Prostate gland (tissue), 2 donors: ENCODE results near the gene UPF3A. TPM values are rescaled to one million over a fixed set of nuclear protein-coding genes. Genes with fewer than 3 reads are reported as not detected.

Source experiments
- DNase-seq: peaks from one replicate; pipeline ENCODE4 v3.0.0-alpha.2; 2019; ENCODE audit warnings: low spot score
- H3K27ac ChIP-seq, 2 donors: fragments of 200-600 bp; sonication (generic); 2 replicates each; pipeline ENCODE4 v1.5.1; 2017 to 2019
- H3K27me3 ChIP-seq: fragments of 200-600 bp; sonication (generic); replicated peaks from 2 replicates; pipeline ENCODE4 v1.5.1; 2019; ENCODE audit not compliant: insufficient read depth
- H3K36me3 ChIP-seq, 2 donors: fragments of 200-600 bp; sonication (generic); 1 replicate in 1 of 2; 2 replicates in 1 of 2; pipeline versions ENCODE4 v1.5.1 to v1.8.1; 2017 to 2019
- H3K4me1 ChIP-seq: fragments of 200-600 bp; sonication (generic); replicated peaks from 2 replicates; pipeline ENCODE4 v1.5.1; 2019
- H3K4me3 ChIP-seq, 2 donors: fragments of 200-600 bp; sonication (generic); 2 replicates each; pipeline ENCODE4 v1.5.1; 2017 to 2019
- H3K9me3 ChIP-seq: fragments of 200-600 bp; sonication (generic); 2 replicates; pipeline ENCODE4 v1.5.1; 2017
- CTCF ChIP-seq, 4 experiments: fragments of 200-600 bp in 2 of 4; fragments of 450-650 bp in 2 of 4; sonication (generic) in 2 of 4; IDR thresholded peaks; 1 replicate in 3 of 4; 2 replicates in 1 of 4; pipeline ENCODE4 v1.5.1; 2016 to 2019; ENCODE audit warnings: antibody characterized with exemption in 4 of 4, mild to moderate bottlenecking in 2 of 4, moderate library complexity in 2 of 4
- POLR2A ChIP-seq: fragments of 450-650 bp; IDR thresholded peaks from one replicate; pipeline ENCODE4 v1.6.1; 2016; ENCODE audit warnings: antibody characterized with exemption, mild to moderate bottlenecking
- POLR2AphosphoS5 ChIP-seq: sonication (generic); formaldehyde crosslinking; IDR thresholded peaks from one replicate; pipeline ENCODE4 v1.6.1; 2017; ENCODE audit warnings: antibody characterized with exemption
- WGBS: methylation state at CpG from one replicate; pipeline ENCODE4 v1.1.5; 2018; 5-methylcytosine and 5-hydroxymethylcytosine counted together
- intact Hi-C: fragments of 100-400 bp; cut with DNase I; formaldehyde crosslinking; loops from one replicate; pipeline ENCODE4 v1.14.2; 2022
- total RNA-seq, 2 donors: library from RNA; depleted of rRNA; stranded (reverse); fragments of >200 nt; gene quantifications; one replicate each; pipeline ENCODE4 v1.1.0, GENCODE V29; 2016

Gene UPF3A
- total RNA-seq, 2 donors from 2014 or later, result 30.6 to 62.9 TPM

DNA sequence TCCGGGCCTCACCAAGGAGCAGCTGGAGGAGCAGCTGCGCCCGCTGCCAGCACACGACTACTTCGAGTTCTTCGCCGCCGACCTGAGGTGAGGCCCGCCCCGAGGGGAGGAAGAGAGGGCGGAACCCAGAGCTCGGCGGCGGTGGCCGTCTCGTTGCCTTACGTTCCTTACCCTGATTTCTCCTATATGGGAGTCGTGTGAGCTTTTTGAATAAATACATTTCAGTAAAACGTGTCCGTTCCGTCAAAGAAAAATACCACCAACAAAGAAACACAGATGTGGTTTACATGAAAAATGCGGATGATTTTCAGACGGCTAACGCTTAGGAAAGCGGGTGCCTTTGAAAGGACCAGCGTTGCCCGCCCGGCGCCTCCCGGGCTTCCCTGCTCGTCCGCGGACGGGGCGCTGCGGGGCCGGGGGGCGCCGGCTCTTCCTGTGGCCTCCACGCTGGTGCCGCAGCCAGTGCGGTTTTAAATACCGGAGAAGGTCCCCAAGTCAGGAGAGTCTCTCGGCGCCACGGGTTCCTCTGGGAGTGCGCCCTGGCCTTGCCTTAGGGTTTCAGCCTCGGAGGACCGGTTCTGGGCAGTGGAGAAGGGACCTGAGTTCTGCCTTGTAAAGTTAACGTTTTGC, 755 bp downstream of the UPF3A start:
- TF ChIP-seq CTCF (IDR thresholded peaks at IDR 0.05) (no peak), POLR2AphosphoS5 (peak; percentile 50), POLR2A (peak; percentile 70)
- WGBS, result under 1% methylated on average over 48 of the region's 50 CpGs
- peak overlapping the region; percentile 60 to 84 for H3K4me3 ChIP-seq
- H3K4me1 ChIP-seq, result peaks cover 3% of the 10 kb centered on the region
- peak; percentile 16 for DNase-seq
- no peaks in the 10 kb centered on the region for H3K9me3 ChIP-seq
- no peaks in the 10 kb centered on the region for H3K27me3 ChIP-seq
- intact Hi-C loops, result no loop called here
- peak overlapping the region; percentile 92 to 98 for H3K27ac ChIP-seq
- H3K36me3 ChIP-seq, result no peaks in the 10 kb centered on the region

- Histone ChIP-seq H3K4me1 (peaks cover 3% of the 10 kb centered on the region), H3K27me3 (no peaks in the 10 kb centered on the region), H3K4me3 (no peak overlapping the region), H3K27ac (no peak overlapping the region), H3K9me3 (no peaks in the 10 kb centered on the region), H3K36me3 (no peaks in the 10 kb centered on the region)
- TF ChIP-seq POLR2A, result no peak
- no peak for TF ChIP-seq CTCF (IDR thresholded peaks at IDR 0.05)
- TF ChIP-seq POLR2AphosphoS5, result no peak
- intact Hi-C loops, result no loop called here
- 61% methylated on average over 3 of the region's 3 CpGs for WGBS
- no peak for DNase-seq
These were observed 2.2 kb downstream of the UPF3A start for GRCh38 chr13:114283576-114283975.

DNA sequence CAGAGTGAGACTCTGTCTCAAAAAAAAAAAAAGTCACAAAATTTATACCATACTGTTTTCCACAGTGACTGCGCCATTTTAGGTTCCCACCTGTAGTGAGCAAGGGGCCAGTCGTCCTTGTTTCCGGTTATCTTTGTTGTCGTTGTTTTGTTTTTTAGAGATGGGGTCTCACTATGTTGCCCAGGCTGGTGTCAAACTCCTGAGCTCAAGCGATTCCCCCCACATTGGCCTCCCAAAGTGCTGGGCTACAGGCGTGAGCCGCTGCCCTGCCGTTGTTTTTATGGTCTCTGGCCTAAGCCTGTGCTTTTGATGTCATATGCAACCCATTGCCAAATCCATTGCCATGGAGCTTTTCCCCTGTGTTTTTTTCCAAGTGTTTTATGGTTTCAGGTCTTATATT, 3.3 kb downstream of the UPF3A start:
- Histone ChIP-seq H3K36me3 (no peaks in the 10 kb centered on the region), H3K27ac (no peak overlapping the region), H3K4me1 (peaks cover 3% of the 10 kb centered on the region), H3K9me3 (no peaks in the 10 kb centered on the region), H3K4me3 (no peak overlapping the region), H3K27me3 (no peaks in the 10 kb centered on the region)
- no peak for TF ChIP-seq POLR2A
- no peak for TF ChIP-seq POLR2AphosphoS5
- TF ChIP-seq CTCF (IDR thresholded peaks at IDR 0.05), result no peak
- intact Hi-C loops, result no loop called here
- 92% methylated on average over 8 of the region's 8 CpGs for WGBS
- no peak for DNase-seq

- WGBS, result 87% methylated on average over 4 of the region's 4 CpGs
- DNase-seq, result no peak
- intact Hi-C loops, result no loop called here
- Histone ChIP-seq H3K27ac (no peak overlapping the region), H3K9me3 (no peaks in the 10 kb centered on the region), H3K36me3 (no peaks in the 10 kb centered on the region), H3K27me3 (no peaks in the 10 kb centered on the region), H3K4me1 (peaks cover 3% of the 10 kb centered on the region), H3K4me3 (no peak overlapping the region)
- TF ChIP-seq POLR2AphosphoS5, result no peak
- no peak for TF ChIP-seq CTCF (IDR thresholded peaks at IDR 0.05)
- TF ChIP-seq POLR2A, result no peak
These were observed 3.9 kb downstream of the UPF3A start for GRCh38 chr13:114285166-114285808.

GRCh38 chr13:114286808-114287207, 5.4 kb downstream of the UPF3A start:
- Histone ChIP-seq H3K4me1 (no peaks in the 10 kb centered on the region), H3K27me3 (no peaks in the 10 kb centered on the region), H3K4me3 (no peak overlapping the region), H3K9me3 (no peaks in the 10 kb centered on the region), H3K36me3 (no peaks in the 10 kb centered on the region), H3K27ac (no peak overlapping the region)
- intact Hi-C loops, result no loop called here
- WGBS, result 92% methylated on average over 8 of the region's 8 CpGs
- no peak for DNase-seq
- no peak for TF ChIP-seq CTCF (IDR thresholded peaks at IDR 0.05)
- TF ChIP-seq POLR2AphosphoS5, result no peak
- no peak for TF ChIP-seq POLR2A
